ENCODE data around the gene PLOD3.
"Not testable (repeated sequence)": the region's sequence is repeated elsewhere in the genome, so short reads cannot be mapped to it uniquely, and the experiment has no call there.

The PLOD3 gene

DNA sequence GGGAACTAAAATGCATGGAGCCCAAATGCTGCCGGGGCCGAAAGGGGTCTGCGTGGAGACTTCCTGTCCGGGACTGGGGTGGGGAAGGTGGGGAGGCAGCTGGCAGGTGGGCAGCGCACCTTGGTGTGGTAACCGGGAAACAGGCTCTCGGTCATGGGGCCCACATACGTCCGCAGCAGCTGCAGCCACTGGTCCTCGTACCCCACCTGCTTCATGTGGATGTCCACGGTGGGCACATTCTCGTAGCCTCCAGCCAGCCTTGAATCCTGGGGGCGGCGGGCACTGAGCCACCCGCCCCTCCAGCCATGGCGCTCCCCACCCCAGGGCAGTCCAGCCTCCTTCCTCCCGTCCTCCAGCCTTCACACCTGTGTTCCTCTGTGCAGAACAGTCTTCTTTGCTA lies 9.9 kb downstream of the PLOD3 start:
- no peak overlapping the region for H3K4me3 ChIP-seq (ENCODE audit: insufficient read depth, low read length, poor library complexity, severe bottlenecking)
- no peaks in the 10 kb centered on the region for H3K79me2 ChIP-seq (ENCODE audit: insufficient read depth, low read length)
- no peak overlapping the region for H2AFZ ChIP-seq (ENCODE audit: low read depth, low read length, severe bottlenecking)
- TF ChIP-seq EZH2phosphoT487 (conservative IDR thresholded peaks at IDR 0.05; ENCODE audit: low read length), result no peak
- TF ChIP-seq, protein P1, sequence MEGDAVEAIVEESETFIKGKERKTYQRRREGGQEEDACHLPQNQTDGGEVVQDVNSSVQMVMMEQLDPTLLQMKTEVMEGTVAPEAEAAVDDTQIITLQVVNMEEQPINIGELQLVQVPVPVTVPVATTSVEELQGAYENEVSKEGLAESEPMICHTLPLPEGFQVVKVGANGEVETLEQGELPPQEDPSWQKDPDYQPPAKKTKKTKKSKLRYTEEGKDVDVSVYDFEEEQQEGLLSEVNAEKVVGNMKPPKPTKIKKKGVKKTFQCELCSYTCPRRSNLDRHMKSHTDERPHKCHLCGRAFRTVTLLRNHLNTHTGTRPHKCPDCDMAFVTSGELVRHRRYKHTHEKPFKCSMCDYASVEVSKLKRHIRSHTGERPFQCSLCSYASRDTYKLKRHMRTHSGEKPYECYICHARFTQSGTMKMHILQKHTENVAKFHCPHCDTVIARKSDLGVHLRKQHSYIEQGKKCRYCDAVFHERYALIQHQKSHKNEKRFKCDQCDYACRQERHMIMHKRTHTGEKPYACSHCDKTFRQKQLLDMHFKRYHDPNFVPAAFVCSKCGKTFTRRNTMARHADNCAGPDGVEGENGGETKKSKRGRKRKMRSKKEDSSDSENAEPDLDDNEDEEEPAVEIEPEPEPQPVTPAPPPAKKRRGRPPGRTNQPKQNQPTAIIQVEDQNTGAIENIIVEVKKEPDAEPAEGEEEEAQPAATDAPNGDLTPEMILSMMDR (IDR thresholded peaks at IDR 0.05; ENCODE audit: insufficient read depth, low read length, poor library complexity, severe bottlenecking), result no peak
- no peaks in the 10 kb centered on the region for H3K9me2 ChIP-seq (replicated peaks; ENCODE audit: insufficient read depth, low read length)
- H3F3A ChIP-seq (ENCODE audit: insufficient read depth), result no peaks in the 10 kb centered on the region
- no peaks in the 10 kb centered on the region for H3K9me3 ChIP-seq (ENCODE audit: insufficient read depth, low read length)
- H3K9ac ChIP-seq (ENCODE audit: low read length), result no peak overlapping the region
- no peaks in the 10 kb centered on the region for H3K27me3 ChIP-seq (ENCODE audit: low read length)
- H3K4me2 ChIP-seq (ENCODE audit: low read depth, low read length, poor library complexity, severe bottlenecking), result no peak overlapping the region
- H4K20me1 ChIP-seq (ENCODE audit: low read depth, low read length), result no peaks in the 10 kb centered on the region
- H3K36me3 ChIP-seq (ENCODE audit: low read length), result no peaks in the 10 kb centered on the region
- no peak overlapping the region for H3K27ac ChIP-seq (ENCODE audit: low read depth, low read length)

DNA sequence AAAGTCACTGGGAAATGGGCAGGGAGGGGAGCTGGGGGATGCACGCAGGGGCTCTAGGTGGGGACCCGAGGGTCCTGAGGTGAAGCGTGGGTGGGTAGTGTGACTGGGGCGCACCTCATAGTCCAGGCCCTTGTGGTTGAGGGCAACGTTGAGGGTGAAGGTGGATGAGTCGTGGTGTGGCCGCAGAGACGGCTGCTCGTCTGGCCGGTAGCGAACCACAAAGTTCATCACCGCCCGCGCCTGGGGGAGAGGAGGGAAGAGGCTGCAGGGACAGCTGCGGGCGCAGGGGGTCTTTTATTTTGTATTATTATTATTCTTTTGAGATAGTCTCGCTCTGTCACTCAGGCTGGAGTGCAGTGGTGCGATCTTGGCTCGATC lies 10.7 kb downstream of the PLOD3 start:
- Histone ChIP-seq H4K20me1 (ENCODE audit: low read depth, low read length) (no peaks in the 10 kb centered on the region), H3K9ac (ENCODE audit: low read length) (no peak overlapping the region), H2AFZ (ENCODE audit: low read depth, low read length, severe bottlenecking) (no peak overlapping the region), H3K9me3 (ENCODE audit: insufficient read depth, low read length) (no peaks in the 10 kb centered on the region), H3F3A (ENCODE audit: insufficient read depth) (no peaks in the 10 kb centered on the region), H3K27ac (ENCODE audit: low read depth, low read length) (no peak overlapping the region), H3K27me3 (ENCODE audit: low read length) (no peaks in the 10 kb centered on the region), H3K9me2 (replicated peaks; ENCODE audit: insufficient read depth, low read length) (no peaks in the 10 kb centered on the region), H3K36me3 (ENCODE audit: low read length) (no peaks in the 10 kb centered on the region), H3K79me2 (ENCODE audit: insufficient read depth, low read length) (no peaks in the 10 kb centered on the region), H3K4me3 (ENCODE audit: insufficient read depth, low read length, poor library complexity, severe bottlenecking) (no peak overlapping the region), H3K4me2 (ENCODE audit: low read depth, low read length, poor library complexity, severe bottlenecking) (no peak overlapping the region)
- TF ChIP-seq, protein P1 (IDR thresholded peaks at IDR 0.05; ENCODE audit: insufficient read depth, low read length, poor library complexity, severe bottlenecking), result no peak

DNA sequence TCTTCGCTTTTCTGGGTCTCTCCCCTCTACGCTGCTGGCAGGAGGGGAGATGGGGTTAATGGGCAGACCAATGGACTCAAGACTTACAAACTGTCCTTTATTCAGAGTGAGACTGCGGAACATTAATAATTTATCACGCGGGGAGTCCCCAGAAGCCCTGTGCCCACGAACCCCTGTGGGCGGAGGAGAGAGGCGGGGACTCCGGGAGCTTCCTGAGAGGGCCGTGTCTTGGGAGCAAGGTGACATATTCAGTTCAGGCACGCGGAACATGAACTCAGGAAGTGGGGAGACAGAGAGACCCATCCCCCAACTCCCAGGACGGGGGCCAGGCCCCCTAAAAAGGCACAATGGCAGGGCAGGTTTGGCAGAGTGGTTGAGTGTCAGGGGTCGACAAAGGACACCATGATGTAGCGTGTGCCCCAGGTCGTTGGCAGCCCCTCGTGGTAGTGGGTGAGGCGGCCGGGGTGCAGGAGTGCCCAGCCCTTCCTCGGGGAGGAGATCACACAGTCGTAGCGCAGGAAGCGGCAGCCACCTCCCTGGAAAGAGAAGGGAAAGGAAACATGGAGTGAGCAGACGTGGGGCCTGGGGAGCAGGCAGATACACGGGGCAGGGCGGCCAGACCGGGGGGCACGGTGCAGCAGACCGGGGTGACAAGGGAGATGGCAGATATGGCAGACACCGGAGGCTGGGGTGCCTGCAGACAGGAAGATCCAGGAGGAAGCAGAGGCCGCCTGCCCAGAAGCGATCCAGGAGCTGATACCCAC lies 11.3 kb downstream of the PLOD3 start:
- no peak overlapping the region for H3K9ac ChIP-seq (ENCODE audit: low read length)
- H3K9me2 ChIP-seq (replicated peaks; ENCODE audit: insufficient read depth, low read length), result no peaks in the 10 kb centered on the region
- H3K9me3 ChIP-seq (ENCODE audit: insufficient read depth, low read length), result no peaks in the 10 kb centered on the region
- no peak overlapping the region for H3K4me2 ChIP-seq (ENCODE audit: low read depth, low read length, poor library complexity, severe bottlenecking)
- no peak overlapping the region for H2AFZ ChIP-seq (ENCODE audit: low read depth, low read length, severe bottlenecking)
- no peaks in the 10 kb centered on the region for H4K20me1 ChIP-seq (ENCODE audit: low read depth, low read length)
- H3K27ac ChIP-seq (ENCODE audit: low read depth, low read length), result no peak overlapping the region
- no peaks in the 10 kb centered on the region for H3F3A ChIP-seq (ENCODE audit: insufficient read depth)
- H3K4me3 ChIP-seq (ENCODE audit: insufficient read depth, low read length, poor library complexity, severe bottlenecking), result no peak overlapping the region
- no peaks in the 10 kb centered on the region for H3K36me3 ChIP-seq (ENCODE audit: low read length)
- TF ChIP-seq EZH2phosphoT487 (conservative IDR thresholded peaks at IDR 0.05; ENCODE audit: low read length), result no peak
- TF ChIP-seq, protein P1 (IDR thresholded peaks at IDR 0.05; ENCODE audit: insufficient read depth, low read length, poor library complexity, severe bottlenecking), result no peak
- H3K79me2 ChIP-seq (ENCODE audit: insufficient read depth, low read length), result no peaks in the 10 kb centered on the region
- no peaks in the 10 kb centered on the region for H3K27me3 ChIP-seq (ENCODE audit: low read length)

DNA sequence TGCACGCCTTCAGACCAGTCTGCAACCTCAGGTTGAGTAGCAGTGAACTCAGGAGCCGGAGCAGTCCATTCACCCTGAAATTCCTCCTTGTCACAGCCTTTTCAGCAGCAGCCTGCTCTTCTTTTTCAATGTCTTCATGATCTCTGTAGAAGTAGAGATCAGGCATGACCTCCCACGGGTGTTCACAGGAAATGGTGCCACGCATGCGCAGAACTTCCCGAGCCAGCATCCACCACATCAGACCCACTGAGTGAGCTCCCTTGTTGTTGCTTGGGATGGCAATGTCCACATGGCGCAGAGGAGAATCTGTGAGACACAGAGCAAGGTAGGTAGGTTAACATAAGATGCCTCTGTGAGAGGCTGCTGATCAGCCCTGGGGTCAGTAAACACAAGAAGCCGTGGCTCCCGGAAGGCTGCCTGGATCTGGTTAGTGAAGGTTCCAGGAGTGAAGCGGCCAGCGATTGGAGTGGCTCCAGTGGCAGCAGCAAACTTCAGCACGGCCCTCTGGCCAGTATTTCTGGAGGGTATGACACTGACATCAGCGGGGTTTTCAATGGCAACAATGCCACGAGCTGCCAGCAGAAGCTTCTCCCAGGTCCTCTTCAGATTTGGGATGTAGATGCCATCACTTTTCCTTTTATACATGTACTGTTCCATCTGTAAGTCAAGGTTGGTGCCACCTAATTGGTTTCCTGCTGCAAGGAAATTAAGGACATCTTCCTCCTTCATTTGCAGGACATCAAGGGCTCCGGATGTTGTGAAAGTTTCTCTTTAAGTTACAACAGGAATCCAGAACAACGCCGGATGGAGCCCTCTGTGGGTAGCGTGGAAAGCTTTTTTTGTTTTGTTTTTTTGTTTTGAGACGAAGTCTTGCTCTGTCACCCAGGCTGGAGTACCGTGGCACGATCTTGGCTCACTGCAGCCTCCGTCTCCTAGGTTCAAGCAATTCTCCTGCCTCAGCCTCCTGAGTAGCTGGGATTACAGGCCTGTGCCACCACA lies 13.3 kb downstream of the PLOD3 start:
- not testable (repeated sequence) for H3K79me2 ChIP-seq (ENCODE audit: insufficient read depth, low read length); H3K4me2 ChIP-seq (ENCODE audit: low read depth, low read length, poor library complexity, severe bottlenecking); H3K9me2 ChIP-seq (replicated peaks; ENCODE audit: insufficient read depth, low read length); H3F3A ChIP-seq (ENCODE audit: insufficient read depth); H3K9me3 ChIP-seq (ENCODE audit: insufficient read depth, low read length); H3K27me3 ChIP-seq (ENCODE audit: low read length); H2AFZ ChIP-seq (ENCODE audit: low read depth, low read length, severe bottlenecking); H3K36me3 ChIP-seq (ENCODE audit: low read length); H3K27ac ChIP-seq (ENCODE audit: low read depth, low read length); H3K9ac ChIP-seq (ENCODE audit: low read length); H4K20me1 ChIP-seq (ENCODE audit: low read depth, low read length); H3K4me3 ChIP-seq (ENCODE audit: insufficient read depth, low read length, poor library complexity, severe bottlenecking)

All from SU-DHL-6 (cell line).